NB4 (cell line): Measurements from ENCODE around the gene FAM204A.

Source experiments
- MYC ChIP-seq: IDR thresholded peaks from 2 replicates; pipeline ENCODE4 v1.6.1; 2011; ENCODE audit warnings: low read depth, low read length
- POLR2A ChIP-seq: IDR thresholded peaks from 2 replicates; pipeline ENCODE4 v1.6.1; 2011; ENCODE audit warnings: mild to moderate bottlenecking; ENCODE audit not compliant: insufficient read length; ENCODE audit errors: extremely low read depth
- TF ChIP-seq, protein P1 (sequence below): IDR thresholded peaks from one replicate; pipeline ENCODE4 v1.5.1; 2012; ENCODE audit warnings: low read depth, low read length
- TF ChIP-seq, protein P2 (sequence below): IDR thresholded peaks from 2 replicates; pipeline ENCODE4 v1.6.1; 2011; ENCODE audit warnings: low read depth, low read length

DNA sequence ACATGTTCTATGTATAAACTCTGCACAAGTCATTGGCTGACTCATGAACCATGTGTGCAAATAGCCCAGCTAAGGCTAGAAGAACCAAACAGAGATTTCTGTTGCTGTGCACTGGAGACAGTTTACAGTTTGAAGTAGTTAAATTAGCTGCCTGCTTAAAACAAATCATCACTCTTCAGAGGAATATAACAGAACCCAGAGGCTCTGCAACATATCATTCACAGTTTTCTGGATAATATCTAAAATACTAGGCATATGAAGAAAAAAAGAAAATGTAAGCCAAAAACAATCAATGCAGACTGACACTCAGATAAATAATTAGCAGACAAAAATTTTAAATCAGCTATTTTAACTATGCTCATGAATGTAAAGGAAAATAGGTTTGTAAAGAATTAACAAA, 23.6 kb upstream of the FAM204A start:
- TF ChIP-seq, protein P1, sequence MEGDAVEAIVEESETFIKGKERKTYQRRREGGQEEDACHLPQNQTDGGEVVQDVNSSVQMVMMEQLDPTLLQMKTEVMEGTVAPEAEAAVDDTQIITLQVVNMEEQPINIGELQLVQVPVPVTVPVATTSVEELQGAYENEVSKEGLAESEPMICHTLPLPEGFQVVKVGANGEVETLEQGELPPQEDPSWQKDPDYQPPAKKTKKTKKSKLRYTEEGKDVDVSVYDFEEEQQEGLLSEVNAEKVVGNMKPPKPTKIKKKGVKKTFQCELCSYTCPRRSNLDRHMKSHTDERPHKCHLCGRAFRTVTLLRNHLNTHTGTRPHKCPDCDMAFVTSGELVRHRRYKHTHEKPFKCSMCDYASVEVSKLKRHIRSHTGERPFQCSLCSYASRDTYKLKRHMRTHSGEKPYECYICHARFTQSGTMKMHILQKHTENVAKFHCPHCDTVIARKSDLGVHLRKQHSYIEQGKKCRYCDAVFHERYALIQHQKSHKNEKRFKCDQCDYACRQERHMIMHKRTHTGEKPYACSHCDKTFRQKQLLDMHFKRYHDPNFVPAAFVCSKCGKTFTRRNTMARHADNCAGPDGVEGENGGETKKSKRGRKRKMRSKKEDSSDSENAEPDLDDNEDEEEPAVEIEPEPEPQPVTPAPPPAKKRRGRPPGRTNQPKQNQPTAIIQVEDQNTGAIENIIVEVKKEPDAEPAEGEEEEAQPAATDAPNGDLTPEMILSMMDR: no peak
- TF ChIP-seq POLR2A (no peak), MYC (no peak)
- TF ChIP-seq, protein P2, sequence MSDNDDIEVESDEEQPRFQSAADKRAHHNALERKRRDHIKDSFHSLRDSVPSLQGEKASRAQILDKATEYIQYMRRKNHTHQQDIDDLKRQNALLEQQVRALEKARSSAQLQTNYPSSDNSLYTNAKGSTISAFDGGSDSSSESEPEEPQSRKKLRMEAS: no peak
